Measurements from ENCODE around the gene DIDO1. TPM values are rescaled to one million over a fixed set of nuclear protein-coding genes. Genes with fewer than 3 reads are reported as not detected.

DIDO1 gene
- total and polyA plus RNA-seq, 2 of the 13 experiments (the other 11 are each of a cell fraction or from before 2014, with no cell fraction given), result 75.0 to 75.1 TPM

DNA sequence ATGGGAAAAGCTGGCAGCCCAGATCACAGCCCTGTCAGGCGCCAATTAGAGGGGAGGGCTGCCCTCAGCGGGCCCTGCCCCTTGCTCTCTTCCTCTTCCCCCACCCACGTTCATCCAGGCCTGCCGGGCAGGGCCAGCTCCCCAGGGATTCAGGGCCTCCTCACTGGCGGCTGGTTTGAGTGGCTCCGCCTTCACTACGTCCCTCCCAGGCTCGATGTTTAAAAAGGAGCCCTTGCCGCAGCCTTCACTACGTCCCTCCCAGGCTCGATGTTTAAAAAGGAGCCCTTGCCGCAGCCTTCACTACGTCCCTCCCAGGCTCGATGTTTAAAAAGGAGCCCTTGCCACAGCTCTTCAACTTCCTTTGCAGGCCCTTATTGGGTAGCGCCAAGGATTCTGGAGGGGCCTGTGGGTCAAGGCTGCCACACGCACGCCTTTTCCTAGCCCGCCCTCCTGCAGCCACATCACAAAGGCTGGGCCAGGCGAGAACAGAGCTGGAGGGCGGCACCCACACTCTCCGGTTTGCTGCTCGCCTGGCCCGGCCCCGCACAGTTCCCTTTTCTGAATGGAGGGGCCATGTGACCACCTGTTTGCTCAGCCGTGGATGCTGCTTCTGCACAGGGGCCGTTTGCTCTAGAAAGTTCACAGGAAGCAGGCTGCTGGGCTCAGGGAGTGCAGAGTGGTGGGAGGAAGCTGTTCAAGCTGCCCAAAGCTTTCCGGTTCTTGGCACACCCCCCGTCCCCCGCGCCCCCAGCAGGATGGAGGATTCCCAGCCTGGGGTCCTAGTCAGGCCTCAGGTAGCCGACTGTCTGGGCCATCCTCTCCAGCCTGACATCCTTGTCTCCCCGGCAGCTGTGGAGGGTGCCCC, 27.8 kb upstream of the DIDO1 start (continued):
- TF ChIP-seq, protein P1, sequence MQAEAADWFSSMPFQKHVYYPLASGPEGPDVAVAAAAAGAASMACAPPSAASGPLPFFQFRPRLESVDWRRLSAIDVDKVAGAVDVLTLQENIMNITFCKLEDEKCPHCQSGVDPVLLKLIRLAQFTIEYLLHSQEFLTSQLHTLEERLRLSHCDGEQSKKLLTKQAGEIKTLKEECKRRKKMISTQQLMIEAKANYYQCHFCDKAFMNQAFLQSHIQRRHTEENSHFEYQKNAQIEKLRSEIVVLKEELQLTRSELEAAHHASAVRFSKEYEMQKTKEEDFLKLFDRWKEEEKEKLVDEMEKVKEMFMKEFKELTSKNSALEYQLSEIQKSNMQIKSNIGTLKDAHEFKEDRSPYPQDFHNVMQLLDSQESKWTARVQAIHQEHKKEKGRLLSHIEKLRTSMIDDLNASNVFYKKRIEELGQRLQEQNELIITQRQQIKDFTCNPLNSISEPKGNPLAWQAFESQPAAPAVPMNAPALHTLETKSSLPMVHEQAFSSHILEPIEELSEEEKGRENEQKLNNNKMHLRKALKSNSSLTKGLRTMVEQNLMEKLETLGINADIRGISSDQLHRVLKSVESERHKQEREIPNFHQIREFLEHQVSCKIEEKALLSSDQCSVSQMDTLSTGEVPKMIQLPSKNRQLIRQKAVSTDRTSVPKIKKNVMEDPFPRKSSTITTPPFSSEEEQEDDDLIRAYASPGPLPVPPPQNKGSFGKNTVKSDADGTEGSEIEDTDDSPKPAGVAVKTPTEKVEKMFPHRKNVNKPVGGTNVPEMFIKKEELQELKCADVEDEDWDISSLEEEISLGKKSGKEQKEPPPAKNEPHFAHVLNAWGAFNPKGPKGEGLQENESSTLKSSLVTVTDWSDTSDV (CRISPR knock-in tag; IDR thresholded peaks at IDR 0.05), result peak; percentile 91; the same call in 1 of the 2 replicates
- TF ChIP-seq ZNF747 (CRISPR knock-in tag; IDR thresholded peaks at IDR 0.05; ENCODE audit: borderline replicate concordance) (peak; percentile 91), MED13 (CRISPR knock-in tag; IDR thresholded peaks at IDR 0.05) (0 out of 2 replicates have a peak, but pooled peaks have one; percentile 74), TCF12 (IDR thresholded peaks at IDR 0.05) (no peak), TCF12 (CRISPR knock-in tag; IDR thresholded peaks at IDR 0.05) (no peak; the same call in 1 of the 2 replicates), ZNF451 (CRISPR knock-in tag; IDR thresholded peaks at IDR 0.05) (peak; percentile 99), RXRA (CRISPR knock-in tag; IDR thresholded peaks at IDR 0.05) (peak; percentile 60; the same call in 1 of the 2 replicates), ZNF839 (CRISPR knock-in tag; IDR thresholded peaks at IDR 0.05; ENCODE audit: borderline replicate concordance) (0 out of 2 replicates have a peak, but pooled peaks have one; percentile 55), ZNF782 (CRISPR knock-in tag; IDR thresholded peaks at IDR 0.05; ENCODE audit: borderline replicate concordance) (peak; percentile 94), PHB2 (IDR thresholded peaks at IDR 0.05; ENCODE audit: partially characterized antibody) (no peak), ZNF614 (CRISPR knock-in tag; IDR thresholded peaks at IDR 0.05; ENCODE audit: borderline replicate concordance) (peak; percentile 78; the same call in 1 of the 2 replicates), KMT2A (CRISPR knock-in tag; IDR thresholded peaks at IDR 0.05) (peak; percentile 74; the same call in 1 of the 2 replicates), ZNF768 (CRISPR knock-in tag; IDR thresholded peaks at IDR 0.05) (peak; percentile 67), ZNF816 (CRISPR knock-in tag; IDR thresholded peaks at IDR 0.05; ENCODE audit: borderline replicate concordance) (peak; percentile 99), NCOA1 (CRISPR knock-in tag; IDR thresholded peaks at IDR 0.05) (peak; percentile 24; the same call in 1 of the 2 replicates), MZF1 (CRISPR knock-in tag; IDR thresholded peaks at IDR 0.05; ENCODE audit: borderline replicate concordance) (peak; percentile 98), IRF2 (CRISPR knock-in tag; IDR thresholded peaks at IDR 0.05) (peak; percentile 97), BCL6 (CRISPR knock-in tag; IDR thresholded peaks at IDR 0.05) (peak; percentile 55)
- TF ChIP-seq, protein P2, sequence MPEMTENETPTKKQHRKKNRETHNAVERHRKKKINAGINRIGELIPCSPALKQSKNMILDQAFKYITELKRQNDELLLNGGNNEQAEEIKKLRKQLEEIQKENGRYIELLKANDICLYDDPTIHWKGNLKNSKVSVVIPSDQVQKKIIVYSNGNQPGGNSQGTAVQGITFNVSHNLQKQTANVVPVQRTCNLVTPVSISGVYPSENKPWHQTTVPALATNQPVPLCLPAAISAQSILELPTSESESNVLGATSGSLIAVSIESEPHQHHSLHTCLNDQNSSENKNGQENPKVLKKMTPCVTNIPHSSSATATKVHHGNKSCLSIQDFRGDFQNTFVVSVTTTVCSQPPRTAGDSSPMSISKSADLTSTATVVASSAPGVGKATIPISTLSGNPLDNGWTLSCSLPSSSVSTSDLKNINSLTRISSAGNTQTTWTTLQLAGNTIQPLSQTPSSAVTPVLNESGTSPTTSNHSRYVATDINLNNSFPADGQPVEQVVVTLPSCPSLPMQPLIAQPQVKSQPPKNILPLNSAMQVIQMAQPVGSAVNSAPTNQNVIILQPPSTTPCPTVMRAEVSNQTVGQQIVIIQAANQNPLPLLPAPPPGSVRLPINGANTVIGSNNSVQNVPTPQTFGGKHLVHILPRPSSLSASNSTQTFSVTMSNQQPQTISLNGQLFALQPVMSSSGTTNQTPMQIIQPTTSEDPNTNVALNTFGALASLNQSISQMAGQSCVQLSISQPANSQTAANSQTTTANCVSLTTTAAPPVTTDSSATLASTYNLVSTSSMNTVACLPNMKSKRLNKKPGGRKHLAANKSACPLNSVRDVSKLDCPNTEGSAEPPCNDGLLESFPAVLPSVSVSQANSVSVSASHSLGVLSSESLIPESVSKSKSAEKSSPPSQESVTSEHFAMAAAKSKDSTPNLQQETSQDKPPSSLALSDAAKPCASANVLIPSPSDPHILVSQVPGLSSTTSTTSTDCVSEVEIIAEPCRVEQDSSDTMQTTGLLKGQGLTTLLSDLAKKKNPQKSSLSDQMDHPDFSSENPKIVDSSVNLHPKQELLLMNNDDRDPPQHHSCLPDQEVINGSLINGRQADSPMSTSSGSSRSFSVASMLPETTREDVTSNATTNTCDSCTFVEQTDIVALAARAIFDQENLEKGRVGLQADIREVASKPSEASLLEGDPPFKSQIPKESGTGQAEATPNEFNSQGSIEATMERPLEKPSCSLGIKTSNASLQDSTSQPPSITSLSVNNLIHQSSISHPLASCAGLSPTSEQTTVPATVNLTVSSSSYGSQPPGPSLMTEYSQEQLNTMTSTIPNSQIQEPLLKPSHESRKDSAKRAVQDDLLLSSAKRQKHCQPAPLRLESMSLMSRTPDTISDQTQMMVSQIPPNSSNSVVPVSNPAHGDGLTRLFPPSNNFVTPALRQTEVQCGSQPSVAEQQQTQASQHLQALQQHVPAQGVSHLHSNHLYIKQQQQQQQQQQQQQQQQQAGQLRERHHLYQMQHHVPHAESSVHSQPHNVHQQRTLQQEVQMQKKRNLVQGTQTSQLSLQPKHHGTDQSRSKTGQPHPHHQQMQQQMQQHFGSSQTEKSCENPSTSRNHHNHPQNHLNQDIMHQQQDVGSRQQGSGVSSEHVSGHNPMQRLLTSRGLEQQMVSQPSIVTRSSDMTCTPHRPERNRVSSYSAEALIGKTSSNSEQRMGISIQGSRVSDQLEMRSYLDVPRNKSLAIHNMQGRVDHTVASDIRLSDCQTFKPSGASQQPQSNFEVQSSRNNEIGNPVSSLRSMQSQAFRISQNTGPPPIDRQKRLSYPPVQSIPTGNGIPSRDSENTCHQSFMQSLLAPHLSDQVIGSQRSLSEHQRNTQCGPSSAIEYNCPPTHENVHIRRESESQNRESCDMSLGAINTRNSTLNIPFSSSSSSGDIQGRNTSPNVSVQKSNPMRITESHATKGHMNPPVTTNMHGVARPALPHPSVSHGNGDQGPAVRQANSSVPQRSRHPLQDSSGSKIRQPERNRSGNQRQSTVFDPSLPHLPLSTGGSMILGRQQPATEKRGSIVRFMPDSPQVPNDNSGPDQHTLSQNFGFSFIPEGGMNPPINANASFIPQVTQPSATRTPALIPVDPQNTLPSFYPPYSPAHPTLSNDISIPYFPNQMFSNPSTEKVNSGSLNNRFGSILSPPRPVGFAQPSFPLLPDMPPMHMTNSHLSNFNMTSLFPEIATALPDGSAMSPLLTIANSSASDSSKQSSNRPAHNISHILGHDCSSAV (CRISPR knock-in tag; IDR thresholded peaks at IDR 0.05; ENCODE audit: borderline replicate concordance), result peak; percentile 98; the same call in 1 of the 2 replicates

Data from HepG2 (cell line).